ENCODE measurements around the gene CCDC148. TPM values are rescaled to one million over a fixed set of nuclear protein-coding genes. Genes with fewer than 3 reads are reported as not detected.

Gene CCDC148
- total RNA-seq, 1 donor from 2014 or later, result 1.8 TPM

DNA sequence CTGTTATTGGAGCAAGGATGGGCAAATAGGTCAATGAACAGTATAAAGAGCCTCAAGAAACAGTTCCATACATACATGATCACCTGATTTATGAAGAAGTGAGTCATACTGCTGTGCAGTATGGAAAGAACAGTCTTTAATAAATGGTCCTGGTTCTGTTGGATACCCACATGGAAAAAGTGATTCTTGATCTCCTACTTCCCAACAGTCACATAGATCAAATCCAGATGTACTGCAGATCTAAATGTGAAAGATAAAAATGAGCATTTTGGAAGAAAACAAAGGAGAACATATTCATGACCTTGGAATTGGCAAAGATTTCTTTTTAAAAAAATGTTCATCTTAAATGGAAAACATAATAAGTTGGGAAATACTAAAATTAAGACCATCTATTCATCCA, 75.8 kb downstream of the CCDC148 start:
- peaks cover 6% of the 10 kb centered on the region for H3K36me3 Mint-ChIP-seq (ENCODE audit: unreplicated experiment)
- peaks cover 1% of the 10 kb centered on the region for H3K27me3 Mint-ChIP-seq (ENCODE audit: unreplicated experiment)
- H3K27ac Mint-ChIP-seq (ENCODE audit: unreplicated experiment), result no peak overlapping the region
- DNase-seq, result no peak
- no peaks in the 10 kb centered on the region for H3K4me1 Mint-ChIP-seq (ENCODE audit: low read depth, unreplicated experiment)
- no peak overlapping the region for H3K4me3 Mint-ChIP-seq (ENCODE audit: unreplicated experiment)
- H3K9me3 Mint-ChIP-seq (ENCODE audit: unreplicated experiment), result no peaks in the 10 kb centered on the region
- TF ChIP-seq, protein P1, sequence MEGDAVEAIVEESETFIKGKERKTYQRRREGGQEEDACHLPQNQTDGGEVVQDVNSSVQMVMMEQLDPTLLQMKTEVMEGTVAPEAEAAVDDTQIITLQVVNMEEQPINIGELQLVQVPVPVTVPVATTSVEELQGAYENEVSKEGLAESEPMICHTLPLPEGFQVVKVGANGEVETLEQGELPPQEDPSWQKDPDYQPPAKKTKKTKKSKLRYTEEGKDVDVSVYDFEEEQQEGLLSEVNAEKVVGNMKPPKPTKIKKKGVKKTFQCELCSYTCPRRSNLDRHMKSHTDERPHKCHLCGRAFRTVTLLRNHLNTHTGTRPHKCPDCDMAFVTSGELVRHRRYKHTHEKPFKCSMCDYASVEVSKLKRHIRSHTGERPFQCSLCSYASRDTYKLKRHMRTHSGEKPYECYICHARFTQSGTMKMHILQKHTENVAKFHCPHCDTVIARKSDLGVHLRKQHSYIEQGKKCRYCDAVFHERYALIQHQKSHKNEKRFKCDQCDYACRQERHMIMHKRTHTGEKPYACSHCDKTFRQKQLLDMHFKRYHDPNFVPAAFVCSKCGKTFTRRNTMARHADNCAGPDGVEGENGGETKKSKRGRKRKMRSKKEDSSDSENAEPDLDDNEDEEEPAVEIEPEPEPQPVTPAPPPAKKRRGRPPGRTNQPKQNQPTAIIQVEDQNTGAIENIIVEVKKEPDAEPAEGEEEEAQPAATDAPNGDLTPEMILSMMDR (IDR thresholded peaks at IDR 0.05; ENCODE audit: partially characterized antibody, unreplicated experiment), result no peak

DNA sequence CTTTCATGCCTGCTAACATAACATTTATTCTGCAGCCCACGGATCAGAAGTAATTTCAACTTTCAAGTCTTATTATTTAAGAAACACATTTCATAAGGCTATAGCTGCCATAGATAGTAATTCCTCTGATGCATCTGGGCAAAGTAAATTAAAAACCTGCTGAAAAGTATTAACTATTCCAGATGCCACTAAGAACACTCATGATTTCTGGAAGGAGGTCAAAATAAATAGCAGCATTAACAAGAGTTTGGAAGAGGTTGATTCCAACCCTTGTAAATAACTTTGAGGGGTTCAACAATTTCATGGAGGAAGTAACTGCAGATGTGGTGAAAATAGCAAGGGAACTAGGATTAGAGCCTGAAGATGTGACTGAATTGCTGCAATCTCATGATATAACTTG, 77.6 kb downstream of the CCDC148 start:
- peaks cover 6% of the 10 kb centered on the region for H3K36me3 Mint-ChIP-seq (ENCODE audit: unreplicated experiment)
- no peak overlapping the region for H3K4me3 Mint-ChIP-seq (ENCODE audit: unreplicated experiment)
- H3K27ac Mint-ChIP-seq (ENCODE audit: unreplicated experiment), result no peak overlapping the region
- no peak for DNase-seq
- no peaks in the 10 kb centered on the region for H3K27me3 Mint-ChIP-seq (ENCODE audit: unreplicated experiment)
- TF ChIP-seq, protein P1 (IDR thresholded peaks at IDR 0.05; ENCODE audit: partially characterized antibody, unreplicated experiment), result no peak
- H3K4me1 Mint-ChIP-seq (ENCODE audit: low read depth, unreplicated experiment), result no peaks in the 10 kb centered on the region
- no peaks in the 10 kb centered on the region for H3K9me3 Mint-ChIP-seq (ENCODE audit: unreplicated experiment)

DNA sequence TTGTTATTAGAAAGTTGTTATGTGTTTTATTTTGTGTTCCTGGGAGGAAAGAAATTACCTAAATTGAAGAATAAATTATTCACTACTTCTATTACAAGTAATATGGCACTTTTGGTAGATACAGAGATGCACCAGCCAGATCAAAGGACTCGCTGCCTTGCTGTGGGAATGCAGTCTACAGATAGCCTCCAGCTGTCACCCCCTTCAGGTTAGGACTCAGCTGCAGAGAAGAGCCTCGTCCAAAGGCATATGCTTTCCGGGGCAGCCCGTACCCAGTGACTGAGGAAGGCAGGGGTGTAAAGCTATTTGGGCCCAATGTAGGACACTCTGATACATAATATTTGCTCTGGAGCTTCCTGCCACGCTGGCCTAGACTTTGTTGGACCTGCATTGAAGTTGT, 90.2 kb downstream of the CCDC148 start:
- DNase-seq, result no peak
- no peaks in the 10 kb centered on the region for H3K4me1 Mint-ChIP-seq (ENCODE audit: low read depth, unreplicated experiment)
- peaks cover 5% of the 10 kb centered on the region for H3K27me3 Mint-ChIP-seq (ENCODE audit: unreplicated experiment)
- TF ChIP-seq, protein P1 (IDR thresholded peaks at IDR 0.05; ENCODE audit: partially characterized antibody, unreplicated experiment), result no peak
- H3K36me3 Mint-ChIP-seq (ENCODE audit: unreplicated experiment), result peaks cover 5% of the 10 kb centered on the region
- H3K9me3 Mint-ChIP-seq (ENCODE audit: unreplicated experiment), result peaks cover 1% of the 10 kb centered on the region
- no peak overlapping the region for H3K4me3 Mint-ChIP-seq (ENCODE audit: unreplicated experiment)
- H3K27ac Mint-ChIP-seq (ENCODE audit: unreplicated experiment), result no peak overlapping the region

DNA sequence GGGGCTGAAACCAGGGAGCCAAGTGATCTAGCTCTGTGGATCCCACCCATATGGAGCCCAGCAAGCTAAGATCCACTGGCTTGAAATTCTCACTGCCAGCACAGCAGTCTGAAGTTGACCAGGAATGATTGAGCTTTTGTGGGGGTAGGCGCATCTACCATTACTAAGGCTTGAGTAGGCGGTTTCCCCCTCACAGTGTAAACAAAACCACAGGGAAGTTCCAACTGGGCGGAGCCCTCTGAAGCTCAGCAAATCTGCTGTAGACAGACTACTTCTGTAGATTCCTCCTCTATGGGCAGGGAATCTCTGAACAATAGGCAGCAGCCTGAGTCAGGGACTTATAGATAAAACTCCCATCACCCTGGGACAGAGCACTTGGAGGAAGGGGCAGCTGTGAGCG, 96.7 kb downstream of the CCDC148 start:
- Mint-ChIP-seq H3K9me3 (ENCODE audit: unreplicated experiment) (peaks cover under 1% of the 10 kb centered on the region), H3K27ac (ENCODE audit: unreplicated experiment) (no peak overlapping the region), H3K36me3 (ENCODE audit: unreplicated experiment) (peaks cover 2% of the 10 kb centered on the region), H3K4me3 (ENCODE audit: unreplicated experiment) (no peak overlapping the region), H3K27me3 (ENCODE audit: unreplicated experiment) (peaks cover 3% of the 10 kb centered on the region), H3K4me1 (ENCODE audit: low read depth, unreplicated experiment) (no peaks in the 10 kb centered on the region)
- TF ChIP-seq, protein P1 (IDR thresholded peaks at IDR 0.05; ENCODE audit: partially characterized antibody, unreplicated experiment), result no peak
- no peak for DNase-seq

DNA sequence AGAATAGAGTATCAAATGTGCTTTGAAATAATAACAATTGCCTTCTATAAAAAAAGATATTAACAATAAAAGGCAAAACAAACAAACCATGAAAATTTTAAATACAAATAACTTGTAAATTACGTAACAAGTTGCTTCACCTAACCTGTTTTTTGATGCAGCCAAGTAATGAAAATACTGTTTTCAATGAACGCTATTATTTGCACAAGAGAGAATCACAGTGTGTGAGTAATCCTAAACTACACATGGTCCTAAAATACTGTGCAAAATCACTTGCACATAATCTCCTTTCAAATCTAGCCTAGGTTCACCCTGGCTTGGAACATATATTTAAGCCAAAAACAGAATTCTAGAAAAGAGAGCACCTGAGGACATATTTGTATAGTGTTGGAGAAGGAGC, 98.9 kb downstream of the CCDC148 start:
- H3K9me3 Mint-ChIP-seq (ENCODE audit: unreplicated experiment), result no peaks in the 10 kb centered on the region
- TF ChIP-seq, protein P1 (IDR thresholded peaks at IDR 0.05; ENCODE audit: partially characterized antibody, unreplicated experiment), result no peak
- H3K27ac Mint-ChIP-seq (ENCODE audit: unreplicated experiment), result no peak overlapping the region
- H3K27me3 Mint-ChIP-seq (ENCODE audit: unreplicated experiment), result peaks cover 3% of the 10 kb centered on the region
- no peak overlapping the region for H3K4me3 Mint-ChIP-seq (ENCODE audit: unreplicated experiment)
- DNase-seq, result no peak
- H3K4me1 Mint-ChIP-seq (ENCODE audit: low read depth, unreplicated experiment), result no peaks in the 10 kb centered on the region
- H3K36me3 Mint-ChIP-seq (ENCODE audit: unreplicated experiment), result no peaks in the 10 kb centered on the region

Measured in glutamatergic neuron (in vitro differentiated cells).